T-cell (primary cell): Measurements from ENCODE around the gene HLA-DOB. TPM values are rescaled to one million over a fixed set of nuclear protein-coding genes. Genes with fewer than 3 reads are reported as not detected.

ENCODE experiments used
- ATAC-seq, 4 experiments: fragments of 200-7000 bp in 3 of 4; fragments of 150-1000 bp in 1 of 4; cut with Tn5 transposase; replicated peaks in 1 of 4; 1 replicate in 3 of 4; 2 replicates in 1 of 4; pipeline ENCODE4 v1.10.0; 2021; ENCODE audit warnings: moderate library complexity in 3 of 4, mild to moderate bottlenecking in 2 of 4, moderate number of reproducible peaks in 1 of 4
- CTCF ChIA-PET, 2 donors: fragments of 300-600 bp; sonication (Branson Sonifier 250); formaldehyde crosslinking; loops; one replicate each; lab custom pipeline; 2022; ENCODE audit warnings: antibody characterized with exemption in 2 of 2; lab: Charles Lee
- POLR2A ChIA-PET, 2 donors: fragments of 300-600 bp; sonication (Branson Sonifier 250); formaldehyde crosslinking; loops; one replicate each; lab custom pipeline; 2022; ENCODE audit warnings: antibody characterized with exemption in 2 of 2; lab: Charles Lee
- DNase-seq, 35 experiments: peaks; one replicate each; pipeline versions ENCODE4 v3.0.0 to v3.0.0-alpha.2; 2013 to 2023
- H3K27ac ChIP-seq: one replicate; pipeline ENCODE4 v1.5.1; 2013; ENCODE audit warnings: low read length
- H3K27me3 ChIP-seq, 2 experiments: replicated peaks in 1 of 2; 1 replicate in 1 of 2; 2 replicates in 1 of 2; pipeline versions ENCODE4 v1.6.1 to v1.7.0; 2013; ENCODE audit warnings: low read length in 1 of 2, mixed read lengths in 1 of 2; ENCODE audit not compliant: control insufficient read depth in 2 of 2, insufficient read depth in 2 of 2; ENCODE audit errors: extremely low read depth in 1 of 2
- H3K36me3 ChIP-seq, 2 donors: 1 replicate in 1 of 2; 2 replicates in 1 of 2; pipeline versions ENCODE4 v1.6.1 to v1.7.0; 2013; ENCODE audit warnings: low read length in 1 of 2; ENCODE audit not compliant: control insufficient read depth in 2 of 2, insufficient read depth in 1 of 2; ENCODE audit errors: extremely low read depth in 1 of 2
- H3K4me1 ChIP-seq, 2 experiments: 1 replicate in 1 of 2; 2 replicates in 1 of 2; pipeline versions ENCODE4 v1.6.1 to v1.7.0; 2013; ENCODE audit warnings: low read length in 2 of 2, mixed read lengths in 1 of 2; ENCODE audit not compliant: insufficient read depth in 2 of 2, control insufficient read depth in 1 of 2; ENCODE audit errors: extremely low read depth in 1 of 2
- H3K4me3 ChIP-seq, 2 donors: 1 replicate in 1 of 2; 2 replicates in 1 of 2; pipeline versions ENCODE4 v1.5.1 to v1.7.0; 2013; ENCODE audit warnings: mild to moderate bottlenecking in 2 of 2, low read length in 1 of 2, moderate library complexity in 1 of 2; ENCODE audit not compliant: control insufficient read depth in 1 of 2; ENCODE audit errors: extremely low read depth in 1 of 2
- H3K9me3 ChIP-seq: 2 replicates; pipeline ENCODE4 v1.7.0; 2013
- H3K27ac Mint-ChIP-seq, 2 donors: one replicate each; pipeline ENCODE4 v1.8.0; 2020 to 2021; ENCODE audit warnings: mild to moderate bottlenecking in 2 of 2, mixed read lengths in 2 of 2
- H3K27me3 Mint-ChIP-seq, 2 donors: one replicate each; pipeline ENCODE4 v1.8.0; 2021 to 2022; ENCODE audit warnings: mixed read lengths in 2 of 2
- H3K36me3 Mint-ChIP-seq: one replicate; pipeline ENCODE4 v1.8.0; 2021; ENCODE audit warnings: mixed read lengths
- H3K4me1 Mint-ChIP-seq, 3 donors: one replicate each; pipeline ENCODE4 v1.8.0; 2020 to 2022; ENCODE audit warnings: mixed read lengths in 3 of 3, mild to moderate bottlenecking in 1 of 3
- H3K4me3 Mint-ChIP-seq, 3 donors: one replicate each; pipeline ENCODE4 v1.8.0; 2020 to 2022; ENCODE audit warnings: mild to moderate bottlenecking in 3 of 3, mixed read lengths in 3 of 3, moderate library complexity in 3 of 3
- H3K9me3 Mint-ChIP-seq, 3 donors: one replicate each; pipeline ENCODE4 v1.8.0; 2020 to 2022; ENCODE audit warnings: mixed read lengths in 3 of 3
- WGBS: methylation state at CpG from one replicate; pipeline ENCODE4 v1.1.5; 2013; ENCODE audit warnings: missing lambda C conversion rate; ENCODE audit not compliant: insufficient coverage; 5-methylcytosine and 5-hydroxymethylcytosine counted together
- total RNA-seq, 35 experiments: library from RNA in 6 of 35; stranded (reverse) in 6 of 35; fragments of 120-200 nt in 1 of 35; gene quantifications; one replicate each; pipeline versions ENCODE4 v1.2.1 to v1.2.4 and lab custom pipeline; 2013 to 2026

HLA-DOB gene
- total RNA-seq, 5 donors from 2014 or later (not counting 1 experiment from before 2014, with no cell fraction given): 3.3 to 8.2 (median 3.9) TPM

GRCh38 chr6:32837651-32838113, 20.9 kb upstream of the HLA-DOB start:
- Histone ChIP-seq H3K27ac (peak overlapping the region; percentile 100), H3K36me3 (peaks cover 17 to 67% of the 10 kb centered on the region in 2 donors), H3K27me3 (no peaks in the 10 kb centered on the region), H3K9me3 (no peaks in the 10 kb centered on the region), H3K4me3 (peak overlapping the region; percentile 82 to 89), H3K4me1 (peaks cover 33 to 64% of the 10 kb centered on the region in 2 experiments)
- Mint-ChIP-seq H3K9me3 (no peaks in the 10 kb centered on the region), H3K36me3 (peaks cover 64% of the 10 kb centered on the region), H3K27me3 (no peaks in the 10 kb centered on the region), H3K4me1 (peaks cover 62 to 91% (median 90%) of the 10 kb centered on the region in 3 donors), H3K4me3 (peak overlapping the region; percentile 72 to 92 (median 84)), H3K27ac (peak overlapping the region; percentile 100)
- ChIA-PET CTCF (interaction anchor here (0.7 to 5.8 kb wide), 23 partner anchors 8 to 295 kb away, joined by 3 to 236 read pairs (median 7); partner anchors contain the start of genes PSMB9 (in 2 of the 2), TAP1 (in 2 of the 2) and HLA-DMA (in 1 of the 2)), POLR2A (interaction anchor here (0.6 to 2.5 kb wide), 12 partner anchors 14 to 1296 kb away, joined by 3 to 39 read pairs (median 6); partner anchors contain the start of genes PSMB9 (in 2 of the 2), TAP1 (in 2 of the 2) and DDX39B (in 1 of the 2))
- 6% methylated on average over 12 of the region's 12 CpGs for WGBS
- DNase-seq: peak in 1 of 35 experiments; percentile 13
- no peak for ATAC-seq

GRCh38 chr6:32836873-32837272, 20.1 kb upstream of the HLA-DOB start:
- Mint-ChIP-seq H3K36me3 (peaks cover 61% of the 10 kb centered on the region), H3K4me3 (peak overlapping the region; percentile 72 to 92 (median 84)), H3K27ac (peak overlapping the region; percentile 78 to 100), H3K27me3 (no peaks in the 10 kb centered on the region), H3K4me1 (peaks cover 55 to 86% (median 85%) of the 10 kb centered on the region in 3 donors), H3K9me3 (no peaks in the 10 kb centered on the region)
- CTCF ChIA-PET: interaction anchor here in 1 of 2 donors (3.2 to 3.9 kb wide), 2 partner anchors 10 to 33 kb away, joined by 20 to 207 read pairs; no protein-coding TSS in a partner anchor
- no CpG with 5 or more reads among the region's 2 CpGs for WGBS
- peaks cover 25 to 56% of the 10 kb centered on the region in 2 experiments for H3K4me1 ChIP-seq
- peaks cover 17 to 67% of the 10 kb centered on the region in 2 donors for H3K36me3 ChIP-seq
- no peak overlapping the region for H3K27ac ChIP-seq
- POLR2A ChIA-PET: interaction anchor here (0.9 to 2.0 kb wide), 2 partner anchors 14 to 135 kb away, joined by 3 to 9 read pairs; no protein-coding TSS in a partner anchor
- H3K27me3 ChIP-seq: no peaks in the 10 kb centered on the region
- H3K9me3 ChIP-seq: no peaks in the 10 kb centered on the region
- H3K4me3 ChIP-seq: no peak overlapping the region
- ATAC-seq: no peak
- no peak for DNase-seq

GRCh38 chr6:32835167-32835893, 18.5 kb upstream of the HLA-DOB start:
- H3K27ac Mint-ChIP-seq: peak overlapping the region; percentile 66 to 68
- H3K9me3 Mint-ChIP-seq: no peaks in the 10 kb centered on the region
- DNase-seq (no peak), ATAC-seq (no peak)
- Histone ChIP-seq H3K9me3 (no peaks in the 10 kb centered on the region), H3K4me3 (no peak overlapping the region), H3K36me3 (peaks cover 17 to 66% of the 10 kb centered on the region in 2 donors), H3K27ac (no peak overlapping the region), H3K27me3 (no peaks in the 10 kb centered on the region), H3K4me1 (peaks cover 13 to 41% of the 10 kb centered on the region in 2 experiments)
- CTCF ChIA-PET: interaction anchor here in 1 of 2 donors (0.9 to 1.6 kb wide), 2 partner anchors 10 to 33 kb away, joined by 3 to 7 read pairs; no protein-coding TSS in a partner anchor
- H3K4me3 Mint-ChIP-seq: peak overlapping the region; percentile 17 to 47 (median 32)
- WGBS: 97% methylated on average over 9 of the region's 16 CpGs
- no peaks in the 10 kb centered on the region for H3K27me3 Mint-ChIP-seq
- H3K4me1 Mint-ChIP-seq: peaks cover 49 to 78% (median 73%) of the 10 kb centered on the region in 3 donors
- POLR2A ChIA-PET: no interaction called here
- peaks cover 61% of the 10 kb centered on the region for H3K36me3 Mint-ChIP-seq

- Histone ChIP-seq H3K9me3 (no peaks in the 10 kb centered on the region), H3K27me3 (no peaks in the 10 kb centered on the region), H3K27ac (no peak overlapping the region), H3K4me3 (no peak overlapping the region), H3K4me1 (peaks cover 11 to 29% of the 10 kb centered on the region in 2 experiments), H3K36me3 (peaks cover 25 to 81% of the 10 kb centered on the region in 2 donors)
- H3K4me1 Mint-ChIP-seq: peaks cover 45 to 61% (median 60%) of the 10 kb centered on the region in 3 donors
- H3K27ac Mint-ChIP-seq: peak overlapping the region in 1 of 2 donors; percentile 36
- H3K4me3 Mint-ChIP-seq: no peak overlapping the region
- ChIA-PET POLR2A (interaction anchor here in 1 of 2 donors (1.0 kb wide), 1 partner anchor 138 kb away, joined by 3 read pairs; no protein-coding TSS in a partner anchor), CTCF (interaction anchor here in 1 of 2 donors (0.9 kb wide), 1 partner anchor 12 kb away, joined by 3 read pairs; no protein-coding TSS in a partner anchor)
- H3K36me3 Mint-ChIP-seq: peaks cover 73% of the 10 kb centered on the region
- H3K27me3 Mint-ChIP-seq: no peaks in the 10 kb centered on the region
- no peaks in the 10 kb centered on the region for H3K9me3 Mint-ChIP-seq
- no peak for ATAC-seq
- DNase-seq: peak in 1 of 35 experiments; percentile 25
- 100% methylated on average over 1 of the region's 5 CpGs for WGBS
These were observed 16.9 kb upstream of the HLA-DOB start for GRCh38 chr6:32833664-32834063.

- no peak for DNase-seq
- CTCF ChIA-PET: no interaction called here
These were observed 15.7 kb upstream of the HLA-DOB start for GRCh38 chr6:32832535-32832934.

GRCh38 chr6:32830936-32831335, 14.1 kb upstream of the HLA-DOB start:
- H3K27ac Mint-ChIP-seq: peak overlapping the region; percentile 46 to 75
- no peak overlapping the region for H3K4me3 Mint-ChIP-seq
- DNase-seq: no peak
- H3K27me3 Mint-ChIP-seq: no peaks in the 10 kb centered on the region
- ChIA-PET POLR2A (no interaction called here), CTCF (no interaction called here)
- H3K36me3 Mint-ChIP-seq: peaks cover 67% of the 10 kb centered on the region
- H3K4me1 Mint-ChIP-seq: peaks cover 27 to 44% (median 43%) of the 10 kb centered on the region in 3 donors
- Histone ChIP-seq H3K27ac (no peak overlapping the region), H3K36me3 (peaks cover 20 to 87% of the 10 kb centered on the region in 2 donors), H3K4me1 (peaks cover 4 to 9% of the 10 kb centered on the region in 2 experiments), H3K27me3 (no peaks in the 10 kb centered on the region), H3K9me3 (no peaks in the 10 kb centered on the region), H3K4me3 (no peak overlapping the region)
- WGBS: 92% methylated on average over 2 of the region's 5 CpGs
- ATAC-seq: no peak
- H3K9me3 Mint-ChIP-seq: no peaks in the 10 kb centered on the region

More at GRCh38 chr6:32832535-32832934, 15.7 kb upstream of the HLA-DOB start:
- Mint-ChIP-seq H3K27ac (peak overlapping the region in 1 of 2 donors; percentile 33), H3K36me3 (peaks cover 75% of the 10 kb centered on the region), H3K4me1 (peaks cover 43 to 60% (median 57%) of the 10 kb centered on the region in 3 donors), H3K27me3 (no peaks in the 10 kb centered on the region), H3K9me3 (no peaks in the 10 kb centered on the region), H3K4me3 (no peak overlapping the region)
- no peaks in the 10 kb centered on the region for H3K27me3 ChIP-seq
- POLR2A ChIA-PET: no interaction called here
- peaks cover 10 to 22% of the 10 kb centered on the region in 2 experiments for H3K4me1 ChIP-seq
- peaks cover 25 to 91% of the 10 kb centered on the region in 2 donors for H3K36me3 ChIP-seq
- H3K27ac ChIP-seq: no peak overlapping the region
- H3K9me3 ChIP-seq: no peaks in the 10 kb centered on the region
- H3K4me3 ChIP-seq: no peak overlapping the region
- WGBS: 94% methylated on average over 11 of the region's 13 CpGs
- ATAC-seq: no peak
